Measurements from ENCODE around the gene WDR93.
A peak's percentile ranks its signal among the peaks of the same experiment; 100 is the strongest.

WDR93 gene

DNA sequence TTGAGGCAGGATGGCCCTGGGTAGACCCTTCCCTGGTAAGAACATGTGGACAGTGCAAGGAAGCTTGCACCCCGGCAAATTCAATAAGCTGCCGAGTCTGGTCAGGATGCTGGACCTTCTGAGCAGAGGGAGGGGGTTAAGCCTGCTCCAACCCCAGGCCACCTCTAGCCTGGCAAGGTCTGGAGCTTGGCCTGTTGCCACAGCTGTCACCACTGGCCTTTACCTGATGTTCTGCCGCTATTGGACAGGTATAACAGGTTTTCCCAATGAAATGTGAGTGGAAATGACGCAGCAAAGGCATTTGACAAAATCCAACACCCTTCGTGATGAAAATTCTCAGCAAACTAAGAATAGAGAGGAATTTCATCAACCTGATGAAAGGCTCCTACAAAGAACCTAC is 61.1 kb downstream of the WDR93 start:
- no peak overlapping the region for H4K5ac ChIP-seq (ENCODE audit: low read length)
- H4K8ac ChIP-seq (ENCODE audit: low read depth, low read length) = no peak overlapping the region
- DNase-seq = no peak
- no peaks in the 10 kb centered on the region for H3K36me3 ChIP-seq (ENCODE audit: control insufficient read depth, insufficient read depth, low read length)
- H2AK5ac ChIP-seq (ENCODE audit: low read length) = peak overlapping the region; percentile 3
- H3K56ac ChIP-seq (ENCODE audit: low read length) = no peak overlapping the region
- H3K4me2 ChIP-seq (ENCODE audit: low read length) = no peak overlapping the region
- no peak overlapping the region for H2BK5ac ChIP-seq (ENCODE audit: low read length)
- no peak overlapping the region for H3K27ac ChIP-seq (ENCODE audit: low read depth, low read length)
- no peak overlapping the region for H3K9ac ChIP-seq (ENCODE audit: low read length)
- H3K79me1 ChIP-seq (ENCODE audit: low read length) = no peaks in the 10 kb centered on the region
- H2BK15ac ChIP-seq (replicated peaks; ENCODE audit: low read depth) = no peak overlapping the region
- peaks cover 8% of the 10 kb centered on the region for H3K27me3 ChIP-seq (ENCODE audit: insufficient read depth, low read length, poor library complexity)
- H3K4ac ChIP-seq (ENCODE audit: low read depth, low read length) = no peak overlapping the region
- no peak overlapping the region for H3K23ac ChIP-seq (ENCODE audit: low read length)
- peaks cover 11% of the 10 kb centered on the region for H3K79me2 ChIP-seq (ENCODE audit: control insufficient read depth, insufficient read depth, low read length)
- no peak overlapping the region for H3K4me3 ChIP-seq (ENCODE audit: low read length)
- no peak overlapping the region for H2BK120ac ChIP-seq (ENCODE audit: low read depth, low read length)
- peaks cover 11% of the 10 kb centered on the region for H3K4me1 ChIP-seq (ENCODE audit: control insufficient read depth, low read depth, low read length)
- WGBS (ENCODE audit: extremely low coverage, insufficient coverage, low lambda C conversion rate) = no CpG with 5 or more reads among the region's 5 CpGs
- H3K18ac ChIP-seq (ENCODE audit: low read length) = no peak overlapping the region

DNA sequence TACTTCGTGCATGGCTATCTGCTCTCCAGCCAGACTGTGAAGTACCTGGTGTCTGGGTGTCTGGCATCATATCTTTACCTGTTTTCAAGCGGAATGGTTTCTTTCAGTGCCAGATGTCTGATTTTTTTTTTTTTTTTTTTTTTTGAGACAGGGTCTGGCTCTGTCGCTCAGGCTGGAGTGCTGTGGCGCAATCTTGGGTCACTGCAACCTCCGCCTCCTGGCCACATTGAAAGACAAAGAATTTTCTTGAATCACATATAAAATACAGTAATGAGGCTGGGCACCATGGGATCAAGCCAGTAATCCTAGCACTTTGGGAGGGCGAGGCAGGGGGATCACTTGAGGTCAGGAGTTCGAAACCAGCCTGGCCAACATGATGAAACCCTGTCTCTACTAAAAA is 63.2 kb downstream of the WDR93 start:
- H3K4me2 ChIP-seq (ENCODE audit: low read length) = no peak overlapping the region
- peaks cover 8% of the 10 kb centered on the region for H3K27me3 ChIP-seq (ENCODE audit: insufficient read depth, low read length, poor library complexity)
- H3K27ac ChIP-seq (ENCODE audit: low read depth, low read length) = no peak overlapping the region
- WGBS (ENCODE audit: extremely low coverage, insufficient coverage, low lambda C conversion rate) = no CpG with 5 or more reads among the region's 7 CpGs
- H3K9ac ChIP-seq (ENCODE audit: low read length) = no peak overlapping the region
- no peak overlapping the region for H3K4me3 ChIP-seq (ENCODE audit: low read length)
- H3K23ac ChIP-seq (ENCODE audit: low read length) = no peak overlapping the region
- no peak overlapping the region for H3K18ac ChIP-seq (ENCODE audit: low read length)
- peaks cover 11% of the 10 kb centered on the region for H3K79me2 ChIP-seq (ENCODE audit: control insufficient read depth, insufficient read depth, low read length)
- no peaks in the 10 kb centered on the region for H3K79me1 ChIP-seq (ENCODE audit: low read length)
- peaks cover 10% of the 10 kb centered on the region for H3K4me1 ChIP-seq (ENCODE audit: control insufficient read depth, low read depth, low read length)
- no peak overlapping the region for H2BK15ac ChIP-seq (replicated peaks; ENCODE audit: low read depth)
- no peak overlapping the region for H4K8ac ChIP-seq (ENCODE audit: low read depth, low read length)
- DNase-seq = no peak
- H2AK5ac ChIP-seq (ENCODE audit: low read length) = no peak overlapping the region
- H3K56ac ChIP-seq (ENCODE audit: low read length) = no peak overlapping the region
- no peak overlapping the region for H4K5ac ChIP-seq (ENCODE audit: low read length)
- H3K36me3 ChIP-seq (ENCODE audit: control insufficient read depth, insufficient read depth, low read length) = no peaks in the 10 kb centered on the region
- H2BK120ac ChIP-seq (ENCODE audit: low read depth, low read length) = no peak overlapping the region
- H2BK5ac ChIP-seq (ENCODE audit: low read length) = no peak overlapping the region
- H3K4ac ChIP-seq (ENCODE audit: low read depth, low read length) = no peak overlapping the region

DNA sequence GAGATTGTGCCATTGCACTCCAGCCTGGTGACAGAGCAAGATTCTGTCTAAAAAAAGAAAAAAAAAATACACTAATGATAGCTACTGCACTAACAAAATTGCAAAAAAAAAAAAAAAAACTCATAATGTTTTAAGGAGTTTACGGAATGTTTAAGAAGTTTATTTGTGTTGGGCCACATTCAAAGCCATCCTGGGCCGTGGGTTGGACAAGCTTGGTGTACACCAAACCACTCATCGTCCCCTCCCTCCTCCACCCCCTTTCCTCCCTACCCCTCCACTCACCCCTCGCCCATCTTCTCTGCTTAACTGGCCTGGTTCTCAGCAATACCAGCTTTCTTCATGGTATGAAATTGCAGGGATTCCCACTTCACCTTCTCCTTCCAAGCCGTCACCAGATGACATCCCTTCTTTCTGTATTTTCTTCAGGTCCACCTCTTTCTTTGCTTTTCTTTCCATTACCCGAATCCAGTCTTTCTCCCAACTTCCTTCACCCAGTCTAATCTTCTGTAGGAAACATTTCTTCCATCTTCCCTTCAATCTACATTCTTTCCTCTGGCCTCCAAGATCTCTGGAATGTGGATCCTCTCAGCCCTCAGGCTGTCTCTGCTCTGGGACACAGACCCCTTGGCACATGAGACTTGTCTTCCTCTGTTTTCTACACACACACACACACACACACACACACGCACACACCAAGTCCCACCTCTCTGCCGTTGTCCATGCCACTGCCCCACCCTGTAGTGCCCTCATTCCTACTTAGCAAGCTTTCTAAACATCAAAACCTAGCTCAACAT is 63.9 kb downstream of the WDR93 start:
- peak; percentile 93 for DNase-seq
- peaks cover 10% of the 10 kb centered on the region for H3K4me1 ChIP-seq (ENCODE audit: control insufficient read depth, low read depth, low read length)
- no peak overlapping the region for H2BK5ac ChIP-seq (ENCODE audit: low read length)
- H3K27me3 ChIP-seq (ENCODE audit: insufficient read depth, low read length, poor library complexity) = peaks cover 3% of the 10 kb centered on the region
- WGBS (ENCODE audit: extremely low coverage, insufficient coverage, low lambda C conversion rate) = no CpG with 5 or more reads among the region's 8 CpGs
- peaks cover 7% of the 10 kb centered on the region for H3K79me2 ChIP-seq (ENCODE audit: control insufficient read depth, insufficient read depth, low read length)
- H3K27ac ChIP-seq (ENCODE audit: low read depth, low read length) = no peak overlapping the region
- peak overlapping the region; percentile 44 for H3K56ac ChIP-seq (ENCODE audit: low read length)
- H2BK15ac ChIP-seq (replicated peaks; ENCODE audit: low read depth) = no peak overlapping the region
- H3K23ac ChIP-seq (ENCODE audit: low read length) = no peak overlapping the region
- no peak overlapping the region for H3K18ac ChIP-seq (ENCODE audit: low read length)
- no peak overlapping the region for H2AK5ac ChIP-seq (ENCODE audit: low read length)
- no peak overlapping the region for H4K5ac ChIP-seq (ENCODE audit: low read length)
- no peak overlapping the region for H3K9ac ChIP-seq (ENCODE audit: low read length)
- H3K4ac ChIP-seq (ENCODE audit: low read depth, low read length) = no peak overlapping the region
- no peak overlapping the region for H3K4me3 ChIP-seq (ENCODE audit: low read length)
- no peak overlapping the region for H4K8ac ChIP-seq (ENCODE audit: low read depth, low read length)
- H3K36me3 ChIP-seq (ENCODE audit: control insufficient read depth, insufficient read depth, low read length) = no peaks in the 10 kb centered on the region
- H3K4me2 ChIP-seq (ENCODE audit: low read length) = no peak overlapping the region
- no peaks in the 10 kb centered on the region for H3K79me1 ChIP-seq (ENCODE audit: low read length)
- no peak overlapping the region for H2BK120ac ChIP-seq (ENCODE audit: low read depth, low read length)

DNA sequence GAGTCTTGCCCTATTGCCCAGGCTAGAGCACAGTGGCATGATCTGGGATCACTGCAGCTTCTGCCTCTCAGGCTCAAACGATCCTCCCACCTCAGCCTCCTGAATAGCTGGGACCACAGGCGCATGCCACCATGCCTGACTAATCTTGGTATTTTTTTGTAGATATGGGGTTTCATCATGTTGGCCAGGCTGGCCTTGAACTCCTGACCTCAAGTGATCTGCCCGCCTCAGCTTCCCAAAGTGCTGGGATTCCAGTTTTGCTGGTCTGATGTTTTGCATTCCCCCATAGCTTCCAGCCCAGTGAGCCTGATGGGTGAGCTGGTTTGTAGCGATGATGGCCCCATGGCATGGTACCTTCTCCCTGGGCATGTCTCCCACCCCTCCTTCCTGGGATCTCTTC is 65.1 kb downstream of the WDR93 start:
- Histone ChIP-seq H3K27me3 (ENCODE audit: insufficient read depth, low read length, poor library complexity) (no peaks in the 10 kb centered on the region), H3K36me3 (ENCODE audit: control insufficient read depth, insufficient read depth, low read length) (no peaks in the 10 kb centered on the region), H3K4ac (ENCODE audit: low read depth, low read length) (no peak overlapping the region), H3K23ac (ENCODE audit: low read length) (no peak overlapping the region), H4K5ac (ENCODE audit: low read length) (no peak overlapping the region), H3K4me3 (ENCODE audit: low read length) (no peak overlapping the region), H3K27ac (ENCODE audit: low read depth, low read length) (no peak overlapping the region), H4K8ac (ENCODE audit: low read depth, low read length) (no peak overlapping the region), H2BK5ac (ENCODE audit: low read length) (no peak overlapping the region), H2BK120ac (ENCODE audit: low read depth, low read length) (no peak overlapping the region), H3K4me2 (ENCODE audit: low read length) (no peak overlapping the region), H3K56ac (ENCODE audit: low read length) (no peak overlapping the region), H3K18ac (ENCODE audit: low read length) (no peak overlapping the region), H2BK15ac (replicated peaks; ENCODE audit: low read depth) (no peak overlapping the region), H3K9ac (ENCODE audit: low read length) (no peak overlapping the region), H2AK5ac (ENCODE audit: low read length) (no peak overlapping the region), H3K4me1 (ENCODE audit: control insufficient read depth, low read depth, low read length) (peaks cover 12% of the 10 kb centered on the region), H3K79me2 (ENCODE audit: control insufficient read depth, insufficient read depth, low read length) (no peaks in the 10 kb centered on the region), H3K79me1 (ENCODE audit: low read length) (no peaks in the 10 kb centered on the region)
- DNase-seq = no peak
- no CpG with 5 or more reads among the region's 4 CpGs for WGBS (ENCODE audit: extremely low coverage, insufficient coverage, low lambda C conversion rate)

DNA sequence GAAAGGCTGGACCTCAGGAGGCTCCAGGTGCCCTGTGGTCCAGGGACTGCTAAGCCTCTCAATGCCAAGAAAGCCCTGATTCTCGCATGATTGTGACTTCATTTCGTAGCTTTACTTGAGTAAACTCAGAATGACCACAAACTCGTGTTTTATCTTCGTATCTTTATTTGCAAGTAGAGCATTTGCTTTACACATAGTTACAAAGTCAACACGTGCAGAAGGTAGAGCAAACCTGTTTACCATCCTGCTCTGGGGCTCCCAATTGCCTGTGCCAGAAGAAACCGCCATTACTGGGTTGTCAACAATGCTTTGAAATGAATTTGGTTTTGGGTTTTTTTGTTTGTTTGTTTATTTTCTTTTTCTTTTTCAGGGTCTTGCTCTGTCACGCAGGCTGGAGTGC is 66.3 kb downstream of the WDR93 start:
- no peak overlapping the region for H3K4ac ChIP-seq (ENCODE audit: low read depth, low read length)
- H3K27me3 ChIP-seq (ENCODE audit: insufficient read depth, low read length, poor library complexity) = no peaks in the 10 kb centered on the region
- no CpG with 5 or more reads among the region's 7 CpGs for WGBS (ENCODE audit: extremely low coverage, insufficient coverage, low lambda C conversion rate)
- no peak overlapping the region for H4K5ac ChIP-seq (ENCODE audit: low read length)
- no peak overlapping the region for H3K4me3 ChIP-seq (ENCODE audit: low read length)
- no peak overlapping the region for H3K9ac ChIP-seq (ENCODE audit: low read length)
- H2BK120ac ChIP-seq (ENCODE audit: low read depth, low read length) = no peak overlapping the region
- H3K79me1 ChIP-seq (ENCODE audit: low read length) = no peaks in the 10 kb centered on the region
- no peak overlapping the region for H3K27ac ChIP-seq (ENCODE audit: low read depth, low read length)
- H3K4me1 ChIP-seq (ENCODE audit: control insufficient read depth, low read depth, low read length) = peaks cover 14% of the 10 kb centered on the region
- H3K56ac ChIP-seq (ENCODE audit: low read length) = no peak overlapping the region
- no peak for DNase-seq
- no peak overlapping the region for H3K4me2 ChIP-seq (ENCODE audit: low read length)
- H2AK5ac ChIP-seq (ENCODE audit: low read length) = no peak overlapping the region
- H4K8ac ChIP-seq (ENCODE audit: low read depth, low read length) = no peak overlapping the region
- no peak overlapping the region for H2BK15ac ChIP-seq (replicated peaks; ENCODE audit: low read depth)
- no peak overlapping the region for H3K18ac ChIP-seq (ENCODE audit: low read length)
- no peak overlapping the region for H3K23ac ChIP-seq (ENCODE audit: low read length)
- H2BK5ac ChIP-seq (ENCODE audit: low read length) = no peak overlapping the region
- no peaks in the 10 kb centered on the region for H3K79me2 ChIP-seq (ENCODE audit: control insufficient read depth, insufficient read depth, low read length)
- H3K36me3 ChIP-seq (ENCODE audit: control insufficient read depth, insufficient read depth, low read length) = no peaks in the 10 kb centered on the region

DNA sequence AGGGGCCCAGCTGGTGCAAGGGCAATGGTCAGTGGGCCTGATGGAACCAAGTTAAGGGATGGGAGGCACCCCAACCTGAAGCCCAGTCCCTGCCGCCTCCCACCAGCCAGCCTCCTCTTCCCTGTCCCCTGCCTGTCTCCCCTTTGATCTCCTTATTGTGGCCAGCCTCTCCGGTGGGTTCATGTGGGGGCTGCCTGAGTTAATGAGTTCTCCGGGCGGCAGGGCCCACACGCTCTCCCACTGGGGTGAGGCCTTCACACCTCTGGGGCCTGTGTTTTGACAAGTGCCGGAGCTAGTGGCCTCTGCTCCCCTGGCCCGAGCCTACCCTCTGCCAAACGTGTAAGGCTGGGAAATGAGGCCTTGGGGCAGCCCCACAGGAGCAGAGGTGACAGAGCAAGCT is 67.7 kb downstream of the WDR93 start:
- H3K23ac ChIP-seq (ENCODE audit: low read length) = no peak overlapping the region
- no peak overlapping the region for H4K5ac ChIP-seq (ENCODE audit: low read length)
- no peaks in the 10 kb centered on the region for H3K79me1 ChIP-seq (ENCODE audit: low read length)
- H3K56ac ChIP-seq (ENCODE audit: low read length) = peak overlapping the region; percentile 79
- H3K27ac ChIP-seq (ENCODE audit: low read depth, low read length) = no peak overlapping the region
- H3K27me3 ChIP-seq (ENCODE audit: insufficient read depth, low read length, poor library complexity) = no peaks in the 10 kb centered on the region
- peaks cover 14% of the 10 kb centered on the region for H3K4me1 ChIP-seq (ENCODE audit: control insufficient read depth, low read depth, low read length)
- no peak overlapping the region for H2BK15ac ChIP-seq (replicated peaks; ENCODE audit: low read depth)
- H3K4ac ChIP-seq (ENCODE audit: low read depth, low read length) = no peak overlapping the region
- no CpG with 5 or more reads among the region's 8 CpGs for WGBS (ENCODE audit: extremely low coverage, insufficient coverage, low lambda C conversion rate)
- H3K79me2 ChIP-seq (ENCODE audit: control insufficient read depth, insufficient read depth, low read length) = no peaks in the 10 kb centered on the region
- DNase-seq = no peak
- H2AK5ac ChIP-seq (ENCODE audit: low read length) = no peak overlapping the region
- H2BK120ac ChIP-seq (ENCODE audit: low read depth, low read length) = no peak overlapping the region
- H3K4me2 ChIP-seq (ENCODE audit: low read length) = no peak overlapping the region
- H3K18ac ChIP-seq (ENCODE audit: low read length) = no peak overlapping the region
- H3K9ac ChIP-seq (ENCODE audit: low read length) = peak overlapping the region; percentile 37
- no peak overlapping the region for H3K4me3 ChIP-seq (ENCODE audit: low read length)
- H4K8ac ChIP-seq (ENCODE audit: low read depth, low read length) = no peak overlapping the region
- H3K36me3 ChIP-seq (ENCODE audit: control insufficient read depth, insufficient read depth, low read length) = no peaks in the 10 kb centered on the region
- H2BK5ac ChIP-seq (ENCODE audit: low read length) = peak overlapping the region; percentile 86
